Endothelial cell of hepatic sinusoid (primary cell): Measurements from ENCODE around the gene AQR.
"Not testable (repeated sequence)": the region's sequence is repeated elsewhere in the genome, so short reads cannot be mapped to it uniquely, and the experiment has no call there.

Experiments
- in situ Hi-C: cut with HindIII; loops from 2 replicates; pipeline ENCODE4 v1.10.0; 2017; ENCODE audit warnings: low sequenced_read_pairs

Gene AQR

GRCh38 chr15:34969340-34970097 lies at the start of gene AQR:
Gene AQR (minus strand): TSS chr15:34969742. CDS start chr15:34969613, 129 bp downstream.
- in situ Hi-C loops, result no loop called here

DNA sequence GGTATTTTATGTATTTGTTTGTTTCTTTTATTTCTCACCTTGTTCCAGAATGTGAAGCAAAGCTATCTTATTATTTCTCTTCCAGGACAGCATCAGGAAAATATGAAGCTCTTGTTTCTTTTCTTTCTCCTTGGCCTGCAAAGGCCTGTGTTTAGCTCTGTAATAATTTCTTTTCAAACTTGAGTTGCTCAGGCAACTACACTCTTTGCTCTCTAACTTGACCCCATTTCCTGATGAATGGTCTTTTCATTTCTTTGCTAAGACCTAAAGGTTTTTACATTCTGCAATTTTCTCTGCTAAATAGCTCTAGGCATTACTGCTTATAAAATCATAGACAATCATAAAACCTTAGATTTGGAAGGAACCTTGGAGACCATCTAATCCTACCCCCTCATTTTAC lies 44.7 kb upstream of the AQR start:
- in situ Hi-C loops, result no loop called here

DNA sequence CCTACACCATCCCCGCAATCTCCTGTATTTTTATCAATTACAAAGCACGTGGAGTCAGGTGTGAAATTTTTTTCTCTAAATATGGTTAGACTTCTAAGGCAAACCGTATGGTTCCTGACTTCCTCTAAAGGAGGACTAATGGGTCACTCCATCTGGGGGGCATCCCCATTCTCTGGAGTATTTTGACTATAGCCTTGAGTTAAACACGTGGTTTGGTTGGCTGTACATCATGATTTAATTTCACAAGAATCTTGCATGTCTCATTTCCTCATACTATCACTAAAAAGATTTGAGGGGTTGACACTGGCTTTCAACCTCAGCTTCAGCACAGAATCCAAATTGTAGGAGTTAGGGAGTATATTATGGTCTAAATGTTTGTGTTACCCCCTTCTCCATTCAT lies 43.8 kb upstream of the AQR start:
- in situ Hi-C loops, result no loop called here

DNA sequence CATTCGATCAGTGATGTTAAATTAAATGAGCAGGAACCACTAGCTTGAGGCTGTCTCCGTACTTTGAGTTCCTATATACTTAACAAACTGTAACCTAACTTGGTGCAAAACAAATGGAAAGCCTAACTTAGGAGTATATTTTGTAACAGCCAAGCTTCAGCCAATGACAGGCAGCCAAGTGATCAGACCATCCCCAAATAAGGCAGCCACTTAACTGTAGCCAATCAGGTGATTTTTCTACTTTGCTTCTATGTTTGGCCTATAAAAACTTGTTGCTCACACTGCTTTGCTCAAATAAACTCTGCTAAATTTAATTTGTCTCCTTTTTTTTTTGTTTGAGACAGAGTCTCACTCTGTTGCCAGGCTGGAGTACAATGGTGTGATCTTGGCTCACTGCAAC lies 37.9 kb upstream of the AQR start:
- in situ Hi-C loops, result no loop called here

DNA sequence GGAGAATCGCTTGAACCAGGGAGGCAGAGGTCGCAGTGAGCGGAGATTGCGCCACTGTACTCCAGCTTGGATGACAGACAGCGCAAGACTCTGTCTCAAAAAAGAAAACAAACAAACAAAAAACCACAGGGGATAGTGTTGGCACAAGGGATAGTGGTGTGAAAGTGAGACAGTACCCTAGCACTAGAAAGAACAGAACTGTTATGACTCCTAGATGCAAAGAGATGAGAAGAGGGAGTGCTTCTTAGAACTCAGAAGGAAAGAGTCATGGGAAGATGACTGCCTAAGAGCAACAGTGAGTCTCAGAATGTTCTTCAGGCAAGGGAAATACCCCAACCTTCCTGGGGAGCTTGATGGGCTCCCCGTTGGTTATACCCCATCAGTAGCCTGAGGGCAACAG lies 36.4 kb upstream of the AQR start:
- in situ Hi-C loops, result no loop called here

- in situ Hi-C loops, result no loop called here
Measured at GRCh38 chr15:35003928-35004327, 34.4 kb upstream of the AQR start.

- in situ Hi-C loops, result no loop called here
Measured at GRCh38 chr15:35000511-35000910, 31.0 kb upstream of the AQR start.

- in situ Hi-C loops, result no loop called here
Measured at GRCh38 chr15:34999906-35000305, 30.4 kb upstream of the AQR start.

DNA sequence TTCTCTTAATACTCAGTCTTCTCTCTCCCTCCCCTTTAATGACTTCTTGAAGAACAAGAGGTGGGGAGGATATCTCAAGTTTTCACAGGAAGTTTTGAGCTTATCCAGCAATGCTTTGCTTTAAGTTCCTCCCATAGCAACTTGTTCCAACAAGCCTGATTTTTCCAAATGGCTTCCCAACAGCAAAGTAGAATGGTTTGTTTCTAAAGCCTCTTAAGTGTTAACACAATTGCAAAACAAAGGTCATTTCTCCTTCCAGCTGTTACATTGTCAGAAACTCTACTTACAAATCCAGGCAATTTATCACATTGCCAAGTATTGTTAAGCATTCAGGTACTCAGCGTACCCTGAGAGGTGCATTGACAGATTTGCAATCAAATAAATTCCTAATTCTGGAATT lies 25.4 kb upstream of the AQR start:
- in situ Hi-C loops, result no loop called here

- in situ Hi-C loops, result no loop called here
Measured at GRCh38 chr15:34993877-34994276, 24.3 kb upstream of the AQR start.

- in situ Hi-C loops, result no loop called here
Measured at GRCh38 chr15:34993412-34993811, 23.9 kb upstream of the AQR start.

DNA sequence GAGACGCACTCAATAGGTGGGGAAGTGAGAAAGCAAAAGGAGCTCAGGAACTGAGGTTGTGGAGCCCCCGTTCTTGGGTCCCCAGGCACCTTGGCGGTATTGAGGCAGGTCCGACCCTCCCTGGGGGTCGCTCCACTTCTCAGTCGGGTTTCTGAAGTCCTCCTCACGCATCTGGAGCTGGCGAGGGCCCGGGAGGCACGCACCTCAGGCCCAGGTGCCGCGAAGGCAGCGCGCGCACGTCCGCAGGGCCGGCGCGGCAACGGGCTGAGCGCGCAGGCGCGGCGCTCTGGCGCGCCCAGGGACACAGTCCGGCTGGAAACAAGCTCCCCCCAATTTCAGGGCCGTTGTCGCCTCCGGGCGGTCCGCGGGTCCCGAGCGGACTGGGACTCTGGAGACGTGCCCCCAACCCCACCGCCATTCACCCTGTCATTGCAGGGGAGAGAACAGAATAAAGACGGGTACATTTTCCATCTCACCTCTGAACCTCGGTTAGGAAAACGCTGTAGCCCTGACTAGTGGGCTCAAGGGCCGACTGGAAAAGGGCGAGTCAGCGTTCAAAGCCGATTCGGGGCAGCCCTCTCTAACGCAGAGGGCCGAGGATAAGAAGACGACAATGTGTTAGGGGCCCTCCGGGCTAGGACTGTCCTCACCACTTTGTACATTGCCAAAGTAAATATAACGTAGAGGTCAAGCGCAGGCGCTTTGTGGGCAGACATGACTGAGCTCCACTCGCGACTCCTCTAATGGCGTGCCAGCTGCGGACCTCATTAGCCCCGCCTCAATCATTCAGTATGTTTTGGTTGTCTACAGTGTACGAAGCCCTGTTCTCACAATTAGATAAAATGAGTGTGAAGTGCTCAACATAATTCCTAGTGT lies 18.7 kb upstream of the AQR start, which contains the start of gene ZNF770:
Gene ZNF770 (minus strand): TSS at position 261 of the 876 bp plus-strand sequence. CDS start 4,853 bp downstream, outside the sequence.
- in situ Hi-C loops, result no loop called here

DNA sequence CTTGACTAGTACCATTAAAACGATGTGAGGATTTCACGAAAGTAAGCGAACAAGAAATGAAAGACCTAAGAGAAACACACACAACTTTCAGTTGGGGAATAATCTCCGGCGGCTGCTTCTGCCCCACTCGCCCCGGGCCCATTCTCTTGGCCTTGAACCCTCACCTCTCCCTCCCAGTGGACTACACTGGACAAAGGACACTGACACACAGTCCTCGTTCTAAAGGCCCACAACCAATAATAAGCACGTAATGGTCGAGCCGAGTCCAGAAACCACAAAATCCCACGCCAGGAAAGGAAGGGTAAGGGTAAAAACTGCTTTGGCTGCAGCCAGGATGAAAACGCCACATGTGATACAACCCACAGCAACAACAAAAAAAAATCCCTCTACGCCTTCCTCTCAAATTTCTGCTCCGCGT lies 18.1 kb upstream of the AQR start:
- in situ Hi-C loops, result no loop called here

DNA sequence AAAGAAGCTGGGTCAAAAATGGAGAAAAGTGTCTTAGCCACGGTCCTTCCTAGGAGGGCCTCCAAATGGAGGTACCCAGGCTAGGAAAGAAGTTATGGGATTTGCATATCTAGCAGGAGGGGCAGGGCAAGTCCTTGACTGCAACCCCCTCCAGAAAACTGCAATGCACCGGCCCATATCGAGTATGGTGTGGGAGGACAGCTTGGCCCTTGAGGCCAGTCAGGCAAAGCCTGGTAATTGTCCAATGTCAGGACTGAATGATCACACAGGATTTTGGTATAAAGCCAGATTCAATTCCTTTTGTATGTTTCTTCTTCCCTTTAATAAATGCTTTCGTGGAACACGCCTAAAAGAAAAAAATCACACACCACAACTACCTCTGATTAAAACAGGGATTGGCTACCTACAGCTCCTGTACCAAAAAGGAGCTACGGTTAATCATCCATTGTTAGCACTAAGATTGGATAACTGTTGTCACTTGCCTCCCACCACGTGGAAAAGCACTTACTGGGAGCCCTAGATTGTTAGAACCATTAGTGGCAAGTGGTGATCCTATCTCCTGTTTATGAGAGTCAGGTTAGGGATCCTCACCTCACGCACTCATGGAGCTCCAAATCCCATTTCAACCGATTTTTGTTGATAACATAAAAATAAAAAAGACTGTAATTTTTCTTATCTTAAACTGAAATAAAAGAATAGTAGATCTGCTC lies 17.4 kb upstream of the AQR start:
- in situ Hi-C loops, result no loop called here

- in situ Hi-C loops, result no loop called here
Measured at GRCh38 chr15:34986326-34986725, 16.8 kb upstream of the AQR start.

- in situ Hi-C loops, result no loop called here
Measured at GRCh38 chr15:34984889-34985630, 15.5 kb upstream of the AQR start.

GRCh38 chr15:34976743-34977142 lies 7.2 kb upstream of the AQR start:
- in situ Hi-C loops, result no loop called here

GRCh38 chr15:34976073-34976472 lies 6.5 kb upstream of the AQR start:
- in situ Hi-C loops, result no loop called here

- in situ Hi-C loops, result no loop called here
Measured at GRCh38 chr15:34973512-34973911, 4.0 kb upstream of the AQR start.

DNA sequence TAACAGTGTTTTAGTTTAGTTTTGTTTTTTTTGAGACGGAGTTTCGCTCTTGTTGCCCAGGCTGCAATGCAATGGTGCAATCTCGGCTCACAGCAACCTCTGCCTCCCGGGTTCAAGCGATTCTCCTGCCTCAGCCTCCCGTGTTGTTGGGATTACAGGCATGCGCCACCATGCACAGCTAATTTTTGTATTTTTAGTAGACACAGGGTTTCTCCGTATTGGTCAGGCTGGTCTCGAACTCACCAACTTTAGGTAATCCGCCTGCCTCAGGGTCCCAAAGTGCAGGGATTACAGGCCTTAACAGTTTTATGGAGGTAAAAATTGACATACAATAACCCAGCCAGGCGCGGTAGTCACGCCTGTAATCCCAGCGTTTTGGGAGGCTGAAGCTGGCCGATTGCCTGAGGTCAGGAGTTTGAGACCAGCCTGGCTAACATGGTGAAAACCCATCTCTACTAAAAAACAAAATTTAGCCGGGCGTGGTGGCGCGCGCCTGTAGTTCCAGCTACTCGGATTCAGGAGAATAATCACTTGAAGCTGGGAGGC lies 629 bp upstream of the AQR start:
- in situ Hi-C loops, result not testable (repeated sequence)
